ENCODE data around the gene ZC2HC1C. TPM values are rescaled to one million over a fixed set of nuclear protein-coding genes. Genes with fewer than 3 reads are reported as not detected.

ZC2HC1C gene
- total and polyA plus RNA-seq, 10 of the 15 experiments (the other 5 are each of a cell fraction or from before 2014, with no cell fraction given), result 0.92 to 3.7 (median 1.6) TPM

DNA sequence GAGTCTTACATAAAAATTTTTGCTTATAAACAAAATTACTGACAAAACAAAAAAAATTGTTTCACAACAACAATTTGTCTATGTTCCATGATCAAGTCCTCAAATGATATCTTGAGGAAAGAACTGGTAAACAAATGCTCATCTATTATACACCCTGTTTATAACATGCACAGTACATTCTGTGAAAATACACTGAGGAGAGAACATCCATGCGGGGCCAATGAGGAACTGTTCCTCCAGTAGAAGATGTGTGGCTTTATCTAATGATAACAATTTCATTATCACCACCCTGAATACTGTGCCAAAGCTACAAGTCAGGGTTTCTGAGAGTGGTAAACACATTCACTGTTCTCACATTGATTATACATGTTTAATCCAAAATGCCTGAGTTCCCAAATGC, 28.9 kb upstream of the ZC2HC1C start (continued):
- TF ChIP-seq, protein P1, sequence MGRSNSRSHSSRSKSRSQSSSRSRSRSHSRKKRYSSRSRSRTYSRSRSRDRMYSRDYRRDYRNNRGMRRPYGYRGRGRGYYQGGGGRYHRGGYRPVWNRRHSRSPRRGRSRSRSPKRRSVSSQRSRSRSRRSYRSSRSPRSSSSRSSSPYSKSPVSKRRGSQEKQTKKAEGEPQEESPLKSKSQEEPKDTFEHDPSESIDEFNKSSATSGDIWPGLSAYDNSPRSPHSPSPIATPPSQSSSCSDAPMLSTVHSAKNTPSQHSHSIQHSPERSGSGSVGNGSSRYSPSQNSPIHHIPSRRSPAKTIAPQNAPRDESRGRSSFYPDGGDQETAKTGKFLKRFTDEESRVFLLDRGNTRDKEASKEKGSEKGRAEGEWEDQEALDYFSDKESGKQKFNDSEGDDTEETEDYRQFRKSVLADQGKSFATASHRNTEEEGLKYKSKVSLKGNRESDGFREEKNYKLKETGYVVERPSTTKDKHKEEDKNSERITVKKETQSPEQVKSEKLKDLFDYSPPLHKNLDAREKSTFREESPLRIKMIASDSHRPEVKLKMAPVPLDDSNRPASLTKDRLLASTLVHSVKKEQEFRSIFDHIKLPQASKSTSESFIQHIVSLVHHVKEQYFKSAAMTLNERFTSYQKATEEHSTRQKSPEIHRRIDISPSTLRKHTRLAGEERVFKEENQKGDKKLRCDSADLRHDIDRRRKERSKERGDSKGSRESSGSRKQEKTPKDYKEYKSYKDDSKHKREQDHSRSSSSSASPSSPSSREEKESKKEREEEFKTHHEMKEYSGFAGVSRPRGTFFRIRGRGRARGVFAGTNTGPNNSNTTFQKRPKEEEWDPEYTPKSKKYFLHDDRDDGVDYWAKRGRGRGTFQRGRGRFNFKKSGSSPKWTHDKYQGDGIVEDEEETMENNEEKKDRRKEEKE (IDR thresholded peaks at IDR 0.05), result no peak

DNA sequence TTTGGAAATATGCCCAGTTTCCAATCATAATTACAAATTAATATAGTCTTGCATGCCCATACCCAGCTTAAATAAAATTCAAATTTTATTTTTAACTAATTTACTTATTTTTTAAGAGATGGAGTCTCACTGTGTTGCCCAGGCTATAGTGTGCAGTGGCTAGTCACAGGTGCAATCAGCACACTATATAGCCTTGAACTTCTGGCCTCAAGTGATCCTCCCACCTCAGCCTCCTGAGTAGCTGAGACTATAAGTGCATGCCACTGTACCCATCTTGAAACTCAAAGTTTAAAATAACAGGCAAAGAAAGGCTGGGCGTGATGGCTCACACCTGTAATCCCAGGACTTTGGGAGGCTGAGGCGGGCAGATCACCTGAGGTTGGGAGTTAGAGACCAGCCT, 28.5 kb upstream of the ZC2HC1C start:
- DNase-seq (ENCODE audit: low read depth, low spot score), result no peak
- Histone ChIP-seq H3K9me3 (replicated peaks; ENCODE audit: control insufficient read depth, insufficient read depth, low read length) (no peaks in the 10 kb centered on the region), H3K79me2 (ENCODE audit: control insufficient read depth, insufficient read depth, low read length) (peaks cover 2% of the 10 kb centered on the region), H3K4me2 (ENCODE audit: control insufficient read depth, insufficient read depth) (no peak overlapping the region), H4K20me1 (ENCODE audit: control insufficient read depth, insufficient read depth) (no peaks in the 10 kb centered on the region), H3K27ac (ENCODE audit: control insufficient read depth, insufficient read depth) (no peak overlapping the region), H3K4me1 (ENCODE audit: control insufficient read depth, insufficient read depth, low read length) (no peaks in the 10 kb centered on the region), H2AFZ (ENCODE audit: control insufficient read depth, low read depth, low read length) (no peak overlapping the region), H3K36me3 (ENCODE audit: control insufficient read depth in 2 of 2, insufficient read depth in 2 of 2, low read length in 1 of 2) (peaks cover 0 to 3% of the 10 kb centered on the region in 2 experiments; a peak in 1 of 4 replicates), H3K27me3 (replicated peaks in 1 of 2; ENCODE audit: control insufficient read depth in 2 of 2, insufficient read depth in 2 of 2, low read length in 1 of 2) (no peaks in the 10 kb centered on the region), H3K9ac (ENCODE audit: control insufficient read depth, insufficient read depth, low read length) (no peak overlapping the region), H3K4me3 (no peak overlapping the region)
- in situ Hi-C loops (cut with MboI), result no loop called here
- ChIA-PET RAD21 (ENCODE audit: unreplicated experiment) (interaction anchor here (1.2 kb wide), 1 partner anchor 95 kb away, joined by 3 read pairs; no protein-coding TSS in a partner anchor), CTCF (interaction anchor here (0.7 to 0.8 kb wide), 2 partner anchors 9 to 42 kb away, joined by 3 read pairs; no protein-coding TSS in a partner anchor), POLR2A (interaction anchor here (0.5 kb wide), 1 partner anchor 13 kb away, joined by 4 read pairs; no protein-coding TSS in a partner anchor), SMC1A (ENCODE audit: uncharacterized antibody, unreplicated experiment) (no interaction called here)
- FAIRE-seq, result no peak
- WGBS (ENCODE audit: insufficient coverage, insufficient replicate concordance, low lambda C conversion rate, missing lambda C conversion rate), result 100% methylated on average over 2 of the region's 2 CpGs
- ATAC-seq, result no peak
- TF ChIP-seq, protein P1 (IDR thresholded peaks at IDR 0.05), result no peak
- TF ChIP-seq, protein P2, sequence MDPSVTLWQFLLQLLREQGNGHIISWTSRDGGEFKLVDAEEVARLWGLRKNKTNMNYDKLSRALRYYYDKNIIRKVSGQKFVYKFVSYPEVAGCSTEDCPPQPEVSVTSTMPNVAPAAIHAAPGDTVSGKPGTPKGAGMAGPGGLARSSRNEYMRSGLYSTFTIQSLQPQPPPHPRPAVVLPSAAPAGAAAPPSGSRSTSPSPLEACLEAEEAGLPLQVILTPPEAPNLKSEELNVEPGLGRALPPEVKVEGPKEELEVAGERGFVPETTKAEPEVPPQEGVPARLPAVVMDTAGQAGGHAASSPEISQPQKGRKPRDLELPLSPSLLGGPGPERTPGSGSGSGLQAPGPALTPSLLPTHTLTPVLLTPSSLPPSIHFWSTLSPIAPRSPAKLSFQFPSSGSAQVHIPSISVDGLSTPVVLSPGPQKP (IDR thresholded peaks at IDR 0.05; ENCODE audit: low read depth, low read length), result no peak
- TF ChIP-seq NR2F1 (conservative IDR thresholded peaks at IDR 0.05) (no peak), SRF (IDR thresholded peaks at IDR 0.05; ENCODE audit: low read depth in 2 of 2, low read length in 2 of 2) (no peak), NR2C1 (IDR thresholded peaks at IDR 0.05) (no peak), HDAC6 (IDR thresholded peaks at IDR 0.05; ENCODE audit: unreplicated experiment) (no peak), BHLHE40 (IDR thresholded peaks at IDR 0.05; ENCODE audit: borderline replicate concordance in 1 of 2, low read depth in 2 of 2, low read length in 1 of 2) (no peak), MTA2 (IDR thresholded peaks at IDR 0.05; ENCODE audit: low read depth) (no peak), ZSCAN29 (IDR thresholded peaks at IDR 0.05) (no peak)
- no TSS peak for BruUV-seq (replicated peaks)
- intact Hi-C loops (cut with micrococcal nuclease; ENCODE audit: unreplicated experiment), result no loop called here

All from GM12878 (cell line).